ENCODE data around the gene HEYL. TPM values are rescaled to one million over a fixed set of nuclear protein-coding genes. Genes with fewer than 3 reads are reported as not detected.

HEYL gene
- total RNA-seq, 1 experiment from 2014 or later, result 8.8 TPM

GRCh38 chr1:39585933-39586332 is 53.5 kb downstream of the HEYL start:
- ATAC-seq (no peak), DNase-seq (ENCODE audit: low read depth, low spot score) (no peak)
- Histone ChIP-seq H3K36me3 (ENCODE audit: control insufficient read depth in 1 of 2, insufficient read depth in 2 of 2, low read length in 2 of 2) (no peaks in the 10 kb centered on the region), H4K20me1 (ENCODE audit: insufficient read depth) (no peaks in the 10 kb centered on the region), H3K9me3 (ENCODE audit: control insufficient read depth in 1 of 2, insufficient read depth in 1 of 2, low read depth in 1 of 2, low read length in 2 of 2) (no peaks in the 10 kb centered on the region), H3K4me2 (ENCODE audit: low read length) (no peak overlapping the region), H3K9me2 (ENCODE audit: insufficient read depth) (no peaks in the 10 kb centered on the region), H3K79me2 (ENCODE audit: insufficient read depth, low read length) (no peaks in the 10 kb centered on the region), H3K9ac (ENCODE audit: low read length) (no peak overlapping the region), H3K27ac (ENCODE audit: low read depth, low read length) (no peak overlapping the region), H3K27me3 (ENCODE audit: insufficient read depth, low read length) (no peaks in the 10 kb centered on the region), H3K4me3 (replicated peaks in 1 of 2; ENCODE audit: low read depth in 1 of 2, low read length in 2 of 2) (no peak overlapping the region), H3K4me1 (ENCODE audit: control insufficient read depth in 1 of 2, insufficient read depth in 2 of 2, low read length in 2 of 2) (peaks cover 0 to 3% of the 10 kb centered on the region in 2 experiments; a peak in 1 of 4 replicates), H2AFZ (ENCODE audit: low read depth, low read length, poor library complexity, severe bottlenecking) (no peak overlapping the region)
- no TSS peak for BruUV-seq (replicated peaks)
- ChIA-PET CTCF (no interaction called here), RAD21 (ENCODE audit: low non-redundant PET in 1 of 2, low total read pairs in 2 of 2, uncharacterized antibody in 2 of 2, unreplicated experiment in 2 of 2) (no interaction called here), POLR2A (no interaction called here)
- TF ChIP-seq EZH2 (IDR thresholded peaks at IDR 0.05) (no peak), SIN3A (IDR thresholded peaks at IDR 0.05; ENCODE audit: low read depth) (no peak), SP1 (IDR thresholded peaks at IDR 0.05; ENCODE audit: low read depth) (no peak)
- TF ChIP-seq, protein P1, sequence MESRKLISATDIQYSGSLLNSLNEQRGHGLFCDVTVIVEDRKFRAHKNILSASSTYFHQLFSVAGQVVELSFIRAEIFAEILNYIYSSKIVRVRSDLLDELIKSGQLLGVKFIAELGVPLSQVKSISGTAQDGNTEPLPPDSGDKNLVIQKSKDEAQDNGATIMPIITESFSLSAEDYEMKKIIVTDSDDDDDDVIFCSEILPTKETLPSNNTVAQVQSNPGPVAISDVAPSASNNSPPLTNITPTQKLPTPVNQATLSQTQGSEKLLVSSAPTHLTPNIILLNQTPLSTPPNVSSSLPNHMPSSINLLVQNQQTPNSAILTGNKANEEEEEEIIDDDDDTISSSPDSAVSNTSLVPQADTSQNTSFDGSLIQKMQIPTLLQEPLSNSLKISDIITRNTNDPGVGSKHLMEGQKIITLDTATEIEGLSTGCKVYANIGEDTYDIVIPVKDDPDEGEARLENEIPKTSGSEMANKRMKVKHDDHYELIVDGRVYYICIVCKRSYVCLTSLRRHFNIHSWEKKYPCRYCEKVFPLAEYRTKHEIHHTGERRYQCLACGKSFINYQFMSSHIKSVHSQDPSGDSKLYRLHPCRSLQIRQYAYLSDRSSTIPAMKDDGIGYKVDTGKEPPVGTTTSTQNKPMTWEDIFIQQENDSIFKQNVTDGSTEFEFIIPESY (IDR thresholded peaks at IDR 0.05; ENCODE audit: extremely low read depth, insufficient replicate concordance, low read length), result no peak
- TF ChIP-seq, protein P2, sequence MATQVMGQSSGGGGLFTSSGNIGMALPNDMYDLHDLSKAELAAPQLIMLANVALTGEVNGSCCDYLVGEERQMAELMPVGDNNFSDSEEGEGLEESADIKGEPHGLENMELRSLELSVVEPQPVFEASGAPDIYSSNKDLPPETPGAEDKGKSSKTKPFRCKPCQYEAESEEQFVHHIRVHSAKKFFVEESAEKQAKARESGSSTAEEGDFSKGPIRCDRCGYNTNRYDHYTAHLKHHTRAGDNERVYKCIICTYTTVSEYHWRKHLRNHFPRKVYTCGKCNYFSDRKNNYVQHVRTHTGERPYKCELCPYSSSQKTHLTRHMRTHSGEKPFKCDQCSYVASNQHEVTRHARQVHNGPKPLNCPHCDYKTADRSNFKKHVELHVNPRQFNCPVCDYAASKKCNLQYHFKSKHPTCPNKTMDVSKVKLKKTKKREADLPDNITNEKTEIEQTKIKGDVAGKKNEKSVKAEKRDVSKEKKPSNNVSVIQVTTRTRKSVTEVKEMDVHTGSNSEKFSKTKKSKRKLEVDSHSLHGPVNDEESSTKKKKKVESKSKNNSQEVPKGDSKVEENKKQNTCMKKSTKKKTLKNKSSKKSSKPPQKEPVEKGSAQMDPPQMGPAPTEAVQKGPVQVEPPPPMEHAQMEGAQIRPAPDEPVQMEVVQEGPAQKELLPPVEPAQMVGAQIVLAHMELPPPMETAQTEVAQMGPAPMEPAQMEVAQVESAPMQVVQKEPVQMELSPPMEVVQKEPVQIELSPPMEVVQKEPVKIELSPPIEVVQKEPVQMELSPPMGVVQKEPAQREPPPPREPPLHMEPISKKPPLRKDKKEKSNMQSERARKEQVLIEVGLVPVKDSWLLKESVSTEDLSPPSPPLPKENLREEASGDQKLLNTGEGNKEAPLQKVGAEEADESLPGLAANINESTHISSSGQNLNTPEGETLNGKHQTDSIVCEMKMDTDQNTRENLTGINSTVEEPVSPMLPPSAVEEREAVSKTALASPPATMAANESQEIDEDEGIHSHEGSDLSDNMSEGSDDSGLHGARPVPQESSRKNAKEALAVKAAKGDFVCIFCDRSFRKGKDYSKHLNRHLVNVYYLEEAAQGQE (IDR thresholded peaks at IDR 0.05; ENCODE audit: low read depth), result no peak
- intact Hi-C loops (cut with micrococcal nuclease), result no loop called here

All from HCT116 (cell line).